Measurements from ENCODE around the gene ANKRD9.
"Not testable (repeated sequence)": the region's sequence is repeated elsewhere in the genome, so short reads cannot be mapped to it uniquely, and the experiment has no call there.

DNA sequence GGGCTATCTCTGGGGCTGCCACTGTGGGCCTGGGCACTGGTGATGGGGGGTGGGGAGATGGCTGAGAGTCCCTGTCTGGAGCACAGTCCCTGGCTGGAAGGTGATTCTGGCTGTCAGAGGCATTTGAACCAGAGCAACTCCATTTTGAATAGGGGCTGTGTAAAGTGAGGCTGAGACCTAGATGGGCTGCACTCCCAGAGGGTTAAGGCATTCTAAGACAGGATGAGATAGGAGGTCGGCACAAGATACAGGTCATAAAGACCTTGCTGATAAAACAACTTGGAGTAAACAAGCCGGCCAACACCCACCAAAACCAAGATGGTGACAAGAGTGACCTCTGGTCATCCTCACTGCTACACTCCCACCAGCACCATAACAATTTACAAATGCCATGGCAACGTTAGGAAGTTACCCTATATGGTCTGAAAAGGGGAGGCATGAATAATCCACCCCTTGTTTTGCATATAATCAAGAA lies 41.4 kb upstream of the ANKRD9 start:
- TF ChIP-seq CTCF (IDR thresholded peaks at IDR 0.05; ENCODE audit: low read length); EZH2 (IDR thresholded peaks at IDR 0.05; ENCODE audit: borderline replicate concordance, low read length): not testable (repeated sequence)

Data from OCI-LY1 (cell line).